Activated T-helper 17 cell treated with anti-CD3 and anti-CD28 coated beads, Interleukin-2, amount 50 U/mL, for 72 hours (primary cell): ENCODE results near the gene PSME3IP1. TPM values are rescaled to one million over a fixed set of nuclear protein-coding genes. Genes with fewer than 3 reads are reported as not detected.
"Not testable (repeated sequence)": the region's sequence is repeated elsewhere in the genome, so short reads cannot be mapped to it uniquely, and the experiment has no call there.

Experiments used
- ATAC-seq: fragments of 150-1000 bp; cut with Tn5 transposase; replicated peaks from 2 replicates; pipeline ENCODE4 v1.10.0; 2021; ENCODE audit warnings: mild to moderate bottlenecking, moderate library complexity
- H3K27ac Mint-ChIP-seq: one replicate; pipeline ENCODE4 v1.8.0; 2022; ENCODE audit warnings: mixed read lengths
- H3K27me3 Mint-ChIP-seq: one replicate; pipeline ENCODE4 v1.8.0; 2022; ENCODE audit warnings: mixed read lengths
- H3K36me3 Mint-ChIP-seq: one replicate; pipeline ENCODE4 v1.8.0; 2022; ENCODE audit warnings: low read depth, mild to moderate bottlenecking, mixed read lengths
- H3K4me1 Mint-ChIP-seq: one replicate; pipeline ENCODE4 v1.8.0; 2022; ENCODE audit warnings: mixed read lengths
- H3K4me3 Mint-ChIP-seq: one replicate; pipeline ENCODE4 v1.8.0; 2022; ENCODE audit warnings: mild to moderate bottlenecking, mixed read lengths
- H3K9me3 Mint-ChIP-seq: one replicate; pipeline ENCODE4 v1.8.0; 2022; ENCODE audit warnings: mixed read lengths
- total RNA-seq, 2 donors: library from RNA; stranded (reverse); gene quantifications; one replicate each; pipeline ENCODE4 v1.2.3, GENCODE V29; 2022

Gene PSME3IP1
- total RNA-seq, 2 donors from 2014 or later = 79.0 to 103 TPM

DNA sequence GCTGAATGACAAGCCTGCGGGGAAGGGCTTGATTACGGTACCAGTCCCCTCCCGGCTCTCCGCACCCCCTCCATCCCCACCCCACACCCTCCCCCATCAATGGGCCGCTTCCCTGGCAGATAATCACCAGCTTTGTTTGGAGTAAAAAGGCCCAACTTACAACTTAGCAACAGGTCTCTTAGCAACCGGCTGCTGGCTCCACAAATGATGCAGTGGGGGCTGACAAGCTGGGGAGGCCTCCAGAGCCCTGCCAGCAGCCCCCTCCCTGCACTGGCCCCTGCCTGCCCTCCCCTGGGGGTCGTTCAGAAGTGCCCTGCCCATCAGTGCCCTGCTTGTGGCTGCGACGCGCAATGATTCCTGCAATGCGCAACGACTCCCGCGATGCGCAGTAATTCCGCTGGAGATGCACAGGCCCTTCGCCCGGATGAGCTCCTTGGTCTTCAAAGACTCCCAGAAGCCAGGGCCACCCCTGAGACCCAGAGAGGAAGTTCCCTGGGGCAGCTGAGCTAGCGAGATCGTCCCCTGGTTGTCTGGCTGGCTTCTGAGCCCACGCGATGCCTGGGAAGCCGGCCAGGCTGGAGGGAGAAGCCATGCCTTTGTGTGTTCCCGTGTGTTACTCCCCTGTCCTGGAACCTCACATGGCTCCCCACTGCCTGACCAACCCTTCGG, 70.2 kb downstream of the PSME3IP1 start:
- H3K9me3 Mint-ChIP-seq = no peaks in the 10 kb centered on the region
- H3K4me1 Mint-ChIP-seq = no peaks in the 10 kb centered on the region
- no peak overlapping the region for H3K4me3 Mint-ChIP-seq
- ATAC-seq = no peak
- no peaks in the 10 kb centered on the region for H3K27me3 Mint-ChIP-seq
- no peak overlapping the region for H3K27ac Mint-ChIP-seq
- H3K36me3 Mint-ChIP-seq = no peaks in the 10 kb centered on the region

DNA sequence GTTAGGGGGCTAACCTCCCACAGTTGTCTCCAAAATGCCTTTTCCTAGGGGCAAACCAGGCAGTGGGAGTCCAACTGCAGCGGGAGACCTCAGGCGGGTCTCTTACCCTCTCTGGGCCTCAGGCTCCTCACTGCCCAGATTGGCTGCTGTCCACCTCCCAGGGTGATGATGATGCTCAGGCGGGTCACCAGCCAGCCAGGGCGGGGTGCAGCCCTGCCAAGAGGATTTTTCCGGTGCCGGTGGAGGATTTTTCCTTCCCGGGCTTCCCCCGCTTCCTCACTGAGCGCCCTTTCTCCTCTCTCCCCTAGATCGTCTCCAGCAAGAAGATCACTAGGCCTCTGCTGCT, 70.7 kb downstream of the PSME3IP1 start:
- no peak overlapping the region for H3K27ac Mint-ChIP-seq

DNA sequence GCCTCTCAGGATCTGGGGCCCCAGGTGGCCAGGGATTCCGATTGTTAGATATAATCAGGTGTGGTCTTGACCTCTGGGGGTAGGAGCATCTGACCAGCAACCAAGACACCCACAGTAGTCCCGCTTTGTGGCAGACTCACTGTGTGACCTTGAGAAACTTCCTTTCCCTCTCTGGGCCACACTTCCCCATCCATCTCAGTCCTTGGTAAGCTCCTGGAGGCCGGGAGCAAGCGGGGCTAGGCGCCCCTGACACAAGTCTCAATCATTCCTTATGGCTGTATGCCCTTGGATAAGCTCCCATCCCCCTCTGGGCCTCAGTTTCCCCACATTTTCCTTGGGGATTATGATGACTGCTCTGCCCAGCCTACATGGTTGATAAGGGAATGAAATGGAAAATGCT, 72.2 kb downstream of the PSME3IP1 start:
- Mint-ChIP-seq H3K9me3 (no peaks in the 10 kb centered on the region), H3K27ac (no peak overlapping the region), H3K27me3 (no peaks in the 10 kb centered on the region), H3K4me3 (no peak overlapping the region), H3K4me1 (no peaks in the 10 kb centered on the region), H3K36me3 (no peaks in the 10 kb centered on the region)
- no peak for ATAC-seq

More for the DNA sequence above, 70.7 kb downstream of the PSME3IP1 start:
- Mint-ChIP-seq H3K27me3 (no peaks in the 10 kb centered on the region), H3K36me3 (no peaks in the 10 kb centered on the region), H3K4me1 (no peaks in the 10 kb centered on the region), H3K4me3 (no peak overlapping the region), H3K9me3 (no peaks in the 10 kb centered on the region)
- ATAC-seq = no peak

DNA sequence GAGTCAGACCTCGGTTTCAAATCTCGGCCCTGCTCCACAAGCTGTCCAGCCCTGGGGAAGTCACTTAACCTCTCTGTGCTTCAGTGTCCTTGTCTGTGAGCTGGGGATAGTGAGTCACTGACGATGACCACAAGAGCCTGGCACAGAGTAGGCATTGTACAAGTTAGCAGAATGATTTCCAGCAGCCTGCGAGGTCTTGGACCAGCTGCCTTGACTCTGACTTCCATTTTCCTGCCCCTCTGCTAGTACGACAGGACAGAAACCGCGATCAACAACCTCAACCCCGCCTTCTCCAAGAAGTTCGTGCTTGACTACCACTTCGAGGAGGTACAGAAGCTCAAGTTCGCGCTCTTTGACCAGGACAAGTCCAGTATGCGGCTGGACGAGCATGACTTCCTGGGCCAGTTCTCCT, 72.8 kb downstream of the PSME3IP1 start:
- Mint-ChIP-seq H3K27ac (peak overlapping the region; percentile 59), H3K36me3 (no peaks in the 10 kb centered on the region), H3K4me1 (no peaks in the 10 kb centered on the region), H3K9me3 (no peaks in the 10 kb centered on the region), H3K27me3 (no peaks in the 10 kb centered on the region), H3K4me3 (peak overlapping the region; percentile 28)
- ATAC-seq = peak; percentile 84

DNA sequence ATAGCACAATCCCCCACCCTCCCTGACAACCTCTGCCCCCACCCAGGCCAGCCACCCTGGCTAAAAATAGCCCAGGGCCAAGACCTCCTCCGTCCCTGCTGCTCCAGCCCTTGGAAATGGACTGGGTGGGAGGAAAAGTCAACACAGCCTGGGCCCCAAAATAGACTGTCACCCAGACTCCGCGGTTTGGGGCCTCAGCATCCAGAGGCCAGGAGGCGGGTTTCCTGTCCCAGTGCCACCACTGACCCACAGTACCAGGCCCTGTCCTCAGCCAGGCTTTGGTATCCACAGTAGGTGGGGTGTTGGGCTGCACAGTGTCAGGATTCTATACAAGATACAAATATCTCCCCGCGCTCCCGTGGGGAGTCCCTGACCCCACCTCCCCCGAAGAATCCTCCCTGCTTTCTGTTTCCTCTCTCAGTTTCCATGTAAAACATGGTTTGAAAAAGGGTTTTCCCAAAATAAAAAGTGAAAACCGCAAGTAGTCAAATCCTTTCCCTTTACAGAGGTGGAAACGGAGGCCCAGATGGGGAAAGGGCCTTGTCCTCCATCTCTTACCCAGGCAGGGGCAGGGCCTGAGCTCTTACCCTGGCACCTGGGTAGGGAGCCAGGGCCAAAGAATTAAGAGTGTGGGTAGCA, 73.3 kb downstream of the PSME3IP1 start:
- Mint-ChIP-seq H3K27ac (peak overlapping the region; percentile 59), H3K36me3 (no peaks in the 10 kb centered on the region), H3K27me3 (no peaks in the 10 kb centered on the region), H3K4me1 (no peaks in the 10 kb centered on the region), H3K9me3 (no peaks in the 10 kb centered on the region), H3K4me3 (peak overlapping the region; percentile 28)
- peak; percentile 66 for ATAC-seq

DNA sequence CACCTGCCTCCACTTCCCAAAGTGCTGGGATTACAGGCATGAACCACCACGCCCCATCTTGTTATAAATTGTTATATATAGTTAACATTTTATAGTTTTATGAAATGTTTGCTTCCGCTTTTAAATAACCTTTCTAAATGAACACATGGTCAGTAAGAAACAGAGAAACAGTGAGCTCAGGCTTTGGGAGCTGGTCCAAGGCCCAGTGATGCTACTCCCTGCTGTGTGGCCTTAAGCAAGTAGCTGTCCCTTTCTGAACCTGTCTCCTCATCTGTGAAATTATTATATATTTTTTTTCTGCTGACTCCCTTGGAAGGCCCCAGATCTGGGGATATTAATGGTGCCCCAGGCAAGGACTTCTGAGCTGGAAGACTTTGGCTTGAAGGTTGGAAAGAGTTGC, 74.4 kb downstream of the PSME3IP1 start:
- no peaks in the 10 kb centered on the region for H3K27me3 Mint-ChIP-seq
- no peak overlapping the region for H3K4me3 Mint-ChIP-seq
- H3K9me3 Mint-ChIP-seq = no peaks in the 10 kb centered on the region
- no peaks in the 10 kb centered on the region for H3K4me1 Mint-ChIP-seq
- no peaks in the 10 kb centered on the region for H3K36me3 Mint-ChIP-seq
- no peak for ATAC-seq
- no peak overlapping the region for H3K27ac Mint-ChIP-seq

DNA sequence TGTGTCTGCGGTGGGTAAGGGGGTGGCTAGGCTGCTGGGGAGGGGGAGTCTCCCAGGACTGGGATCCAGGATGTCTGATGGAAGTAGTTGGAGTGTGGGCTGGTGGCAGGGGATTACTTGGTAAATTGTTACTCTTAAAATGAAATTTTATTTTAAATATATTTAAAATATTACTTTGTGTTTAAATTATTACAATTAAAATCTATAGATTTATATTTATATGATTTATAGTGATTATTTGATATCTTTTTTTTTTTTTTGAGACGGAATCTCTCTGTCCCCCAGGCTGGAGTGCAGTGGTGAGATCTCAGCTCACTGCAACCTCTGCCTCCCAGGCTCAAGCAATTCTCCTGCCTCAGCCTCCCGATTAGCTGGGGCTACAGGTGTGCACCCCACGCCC, 74.9 kb downstream of the PSME3IP1 start:
- Mint-ChIP-seq H3K36me3 (no peaks in the 10 kb centered on the region), H3K9me3 (no peaks in the 10 kb centered on the region), H3K4me1 (no peaks in the 10 kb centered on the region), H3K27ac (no peak overlapping the region), H3K27me3 (no peaks in the 10 kb centered on the region), H3K4me3 (no peak overlapping the region)
- ATAC-seq = no peak

DNA sequence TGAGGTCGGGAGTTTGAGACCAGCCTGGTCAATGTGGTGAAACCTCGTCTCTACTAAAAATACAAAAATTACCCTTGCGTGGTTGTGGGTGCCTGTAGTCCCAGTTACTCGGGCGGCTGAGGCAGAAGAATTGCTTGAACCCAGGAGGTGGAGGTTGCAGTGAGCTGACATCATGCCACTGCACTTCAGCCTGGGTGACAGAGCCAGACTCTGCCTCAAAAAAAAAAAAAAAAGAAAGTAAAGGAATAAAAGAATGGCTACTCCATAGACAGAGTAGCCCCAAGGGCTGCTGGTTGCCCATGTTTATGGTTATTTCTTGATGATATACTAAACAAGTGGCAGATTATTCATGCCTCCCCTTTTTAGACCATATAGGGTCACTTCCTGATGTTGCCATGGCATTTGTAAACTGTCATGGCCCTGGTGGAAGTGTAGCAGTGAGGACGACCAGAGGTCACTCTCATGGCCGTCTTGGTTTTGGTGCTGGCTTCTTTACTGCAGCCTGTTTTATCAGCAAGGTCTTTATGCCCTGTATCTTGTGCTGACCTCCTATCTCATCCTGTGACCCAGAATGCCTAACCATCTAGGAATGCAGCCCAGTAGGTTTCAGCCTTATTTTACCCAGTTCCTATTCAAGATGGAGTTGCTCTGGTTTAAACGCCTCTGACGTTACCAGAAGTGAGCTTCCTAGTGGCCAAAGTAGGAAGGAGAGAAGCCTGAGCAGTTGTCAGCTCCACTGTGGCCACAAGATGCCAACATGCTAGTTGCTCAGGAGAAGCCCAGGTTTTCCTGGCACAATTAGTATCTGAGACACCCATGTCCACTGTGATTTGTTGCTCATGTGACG, 76.4 kb downstream of the PSME3IP1 start:
- not testable (repeated sequence) for H3K4me3 Mint-ChIP-seq, ATAC-seq, H3K9me3 Mint-ChIP-seq, H3K36me3 Mint-ChIP-seq, H3K27me3 Mint-ChIP-seq, H3K4me1 Mint-ChIP-seq, H3K27ac Mint-ChIP-seq

DNA sequence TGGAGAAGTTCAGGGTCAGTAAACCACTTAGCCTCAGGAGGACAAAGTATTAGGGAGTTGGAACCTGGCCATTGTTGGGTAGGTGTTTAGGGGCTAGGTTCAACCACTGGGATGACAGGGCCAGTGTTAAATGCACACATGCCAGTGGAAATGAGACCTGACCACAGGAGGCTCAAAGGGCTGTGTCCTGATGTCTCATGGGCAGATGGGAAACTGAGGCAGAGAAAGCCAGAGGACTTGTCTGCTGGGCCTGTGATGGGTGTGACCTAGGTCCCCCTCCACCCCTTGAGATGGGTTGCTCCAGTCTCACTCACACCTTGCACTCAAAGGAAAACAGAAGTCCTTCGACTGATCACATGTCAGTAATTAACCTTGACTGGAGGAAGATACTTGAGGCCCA, 77.4 kb downstream of the PSME3IP1 start:
- H3K4me1 Mint-ChIP-seq = no peaks in the 10 kb centered on the region
- H3K4me3 Mint-ChIP-seq = no peak overlapping the region
- no peaks in the 10 kb centered on the region for H3K27me3 Mint-ChIP-seq
- H3K36me3 Mint-ChIP-seq = no peaks in the 10 kb centered on the region
- H3K9me3 Mint-ChIP-seq = no peaks in the 10 kb centered on the region
- ATAC-seq = no peak
- H3K27ac Mint-ChIP-seq = no peak overlapping the region

DNA sequence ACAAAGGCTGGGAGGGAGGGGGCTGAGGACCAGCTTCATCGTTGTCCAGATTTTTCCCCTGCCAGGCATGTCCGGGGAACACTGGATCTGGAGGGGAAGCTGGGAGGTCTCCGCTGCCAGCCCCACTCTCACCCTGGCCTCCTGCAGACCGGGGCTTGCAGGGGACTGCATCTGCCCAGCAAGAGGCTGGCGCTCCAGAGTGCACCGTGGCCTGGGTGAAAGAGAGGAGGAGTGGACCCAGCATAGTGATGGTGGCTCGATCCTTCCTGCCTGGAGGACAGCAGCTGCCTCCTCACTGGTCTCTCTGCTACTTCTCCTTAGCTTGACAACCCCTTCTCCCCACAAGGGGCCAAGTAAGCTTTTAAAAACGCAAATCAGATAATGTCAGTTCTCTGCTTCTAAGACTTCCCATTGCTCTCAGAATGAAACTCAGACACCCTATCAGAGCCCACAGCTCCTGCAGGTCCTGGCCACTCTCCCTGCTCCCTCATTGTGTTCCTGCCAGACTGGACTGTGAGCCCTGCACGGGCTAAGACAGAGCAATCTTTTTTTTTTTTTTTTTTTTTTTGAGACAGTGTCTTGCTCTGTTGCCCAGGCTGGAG, 78.4 kb downstream of the PSME3IP1 start:
- H3K27ac Mint-ChIP-seq = no peak overlapping the region
- H3K36me3 Mint-ChIP-seq = no peaks in the 10 kb centered on the region
- H3K9me3 Mint-ChIP-seq = no peaks in the 10 kb centered on the region
- no peaks in the 10 kb centered on the region for H3K27me3 Mint-ChIP-seq
- no peaks in the 10 kb centered on the region for H3K4me1 Mint-ChIP-seq
- ATAC-seq = no peak
- no peak overlapping the region for H3K4me3 Mint-ChIP-seq

DNA sequence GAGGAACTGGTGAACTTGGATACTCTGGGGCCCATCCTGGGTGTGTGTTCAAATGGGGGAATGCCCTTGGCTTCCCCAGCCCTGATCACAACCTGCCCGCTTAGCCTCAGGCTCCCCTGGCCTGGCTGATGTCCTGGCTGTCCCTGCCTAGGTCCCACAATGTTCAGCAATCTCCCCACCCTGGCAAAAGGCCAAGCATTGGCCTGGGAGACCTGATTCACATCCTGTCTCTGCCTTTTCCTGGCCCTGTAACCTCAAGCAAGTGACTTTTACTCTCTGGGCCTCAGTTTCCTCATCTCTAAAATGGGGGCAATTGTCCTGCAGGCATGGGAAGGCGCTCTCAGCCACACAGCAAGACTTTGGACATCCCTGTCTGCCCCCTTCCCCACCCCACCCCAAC, 79.1 kb downstream of the PSME3IP1 start:
- H3K27me3 Mint-ChIP-seq = no peaks in the 10 kb centered on the region
- no peak overlapping the region for H3K4me3 Mint-ChIP-seq
- ATAC-seq = peak; percentile 23
- no peaks in the 10 kb centered on the region for H3K4me1 Mint-ChIP-seq
- H3K27ac Mint-ChIP-seq = no peak overlapping the region
- no peaks in the 10 kb centered on the region for H3K36me3 Mint-ChIP-seq
- H3K9me3 Mint-ChIP-seq = no peaks in the 10 kb centered on the region

DNA sequence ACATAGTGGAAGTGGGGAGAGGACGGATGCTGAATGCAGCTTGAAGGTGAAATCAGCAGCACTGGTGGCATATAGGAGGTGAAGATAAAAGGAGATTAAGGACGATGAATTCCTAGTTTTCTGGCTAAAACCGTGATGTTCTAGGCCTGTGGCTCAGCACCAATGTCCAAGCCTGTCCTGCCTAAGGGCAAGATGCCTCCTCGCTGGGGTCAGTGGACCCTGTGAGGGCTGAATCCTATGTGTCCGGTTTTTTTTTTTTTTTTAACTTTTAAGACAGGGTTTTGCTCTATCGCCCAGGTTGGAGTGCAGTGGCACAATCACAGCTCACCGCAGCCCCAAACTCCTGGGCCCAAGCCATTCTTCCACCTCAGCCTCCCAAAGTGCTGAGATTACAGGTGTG, 80.7 kb downstream of the PSME3IP1 start:
- Mint-ChIP-seq H3K27ac (peak overlapping the region; percentile 29), H3K27me3 (no peaks in the 10 kb centered on the region)
- no peak for ATAC-seq

DNA sequence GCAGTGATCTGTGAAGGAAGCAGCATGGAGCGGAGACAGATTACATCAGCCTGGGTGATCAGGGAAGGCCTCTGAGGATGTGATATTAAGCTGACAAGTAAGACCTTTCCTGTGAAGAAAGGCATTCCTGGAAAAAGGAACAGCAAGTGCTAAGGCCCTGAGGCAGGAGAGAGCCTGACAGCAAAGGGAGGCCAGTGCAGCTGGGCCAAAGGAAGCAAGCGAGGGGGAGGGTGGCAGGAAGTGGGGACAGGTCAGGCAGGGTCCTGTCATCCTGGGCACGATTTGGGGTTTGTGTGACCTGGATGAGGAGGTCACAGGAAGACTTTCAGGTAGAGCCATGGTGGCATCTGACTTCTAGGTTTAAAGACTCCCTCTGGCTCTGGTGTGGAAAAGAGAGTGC, 81.1 kb downstream of the PSME3IP1 start:
- Mint-ChIP-seq H3K4me3 (no peak overlapping the region), H3K27ac (peak overlapping the region; percentile 29), H3K9me3 (no peaks in the 10 kb centered on the region), H3K4me1 (peaks cover 4% of the 10 kb centered on the region), H3K36me3 (no peaks in the 10 kb centered on the region), H3K27me3 (no peaks in the 10 kb centered on the region)
- ATAC-seq = peak; percentile 70

More for the DNA sequence above, 80.7 kb downstream of the PSME3IP1 start:
- Mint-ChIP-seq H3K36me3 (no peaks in the 10 kb centered on the region), H3K4me1 (peaks cover 1% of the 10 kb centered on the region), H3K4me3 (no peak overlapping the region), H3K9me3 (no peaks in the 10 kb centered on the region)

DNA sequence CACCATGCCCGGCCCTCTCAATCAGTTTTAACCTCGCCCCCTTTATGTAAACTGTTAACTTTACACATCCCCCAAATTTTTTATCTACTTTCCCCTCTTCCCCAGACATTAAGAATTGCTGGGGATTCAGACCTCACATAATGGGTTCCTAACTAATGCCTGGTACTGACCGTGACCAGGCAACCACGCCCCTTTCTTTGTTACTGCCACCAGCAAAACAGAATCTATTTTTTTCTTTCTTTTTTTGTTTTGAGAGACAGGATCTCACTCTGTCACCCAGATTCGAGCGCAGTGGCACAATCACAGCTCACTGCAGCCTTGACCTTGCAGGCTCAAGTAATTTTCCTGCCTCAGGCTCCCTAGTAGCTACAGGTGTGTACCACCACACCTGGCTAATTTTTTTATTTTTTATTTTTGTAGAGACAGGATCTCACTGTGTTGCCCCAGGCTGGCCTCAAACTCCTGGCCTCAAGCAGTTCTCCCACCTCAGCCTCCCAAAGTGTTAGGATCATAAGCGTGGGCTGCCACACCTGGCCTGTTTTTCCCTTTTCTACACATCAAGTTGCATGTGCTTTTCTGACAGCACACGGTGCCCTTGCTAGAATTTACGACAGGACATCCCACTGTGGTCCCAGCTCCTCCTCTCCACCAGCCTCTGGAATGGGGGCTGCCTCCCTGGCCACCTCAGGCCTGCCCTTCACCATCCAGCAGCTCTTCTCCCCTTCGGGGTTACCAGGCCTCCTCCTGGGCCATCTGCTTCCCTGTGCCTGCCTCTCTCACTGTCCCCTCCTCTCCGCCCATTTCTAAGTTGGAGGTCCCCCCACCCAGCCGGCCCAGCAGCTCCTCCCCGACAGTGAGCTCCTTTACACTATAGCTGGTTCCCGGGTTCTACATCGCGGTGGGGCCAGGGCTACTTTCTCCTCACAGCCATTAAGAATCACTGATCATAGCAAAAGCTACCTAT, 82.7 kb downstream of the PSME3IP1 start:
- peaks cover 4% of the 10 kb centered on the region for H3K4me1 Mint-ChIP-seq
- no peaks in the 10 kb centered on the region for H3K36me3 Mint-ChIP-seq
- H3K9me3 Mint-ChIP-seq = no peaks in the 10 kb centered on the region
- no peak overlapping the region for H3K4me3 Mint-ChIP-seq
- H3K27ac Mint-ChIP-seq = no peak overlapping the region
- H3K27me3 Mint-ChIP-seq = no peaks in the 10 kb centered on the region
- ATAC-seq = no peak
